ENCODE data around the gene LRRC23. TPM values are rescaled to one million over a fixed set of nuclear protein-coding genes. Genes with fewer than 3 reads are reported as not detected.

Gene LRRC23
- total RNA-seq, 1 experiment from 2014 or later: 3.6 TPM

DNA sequence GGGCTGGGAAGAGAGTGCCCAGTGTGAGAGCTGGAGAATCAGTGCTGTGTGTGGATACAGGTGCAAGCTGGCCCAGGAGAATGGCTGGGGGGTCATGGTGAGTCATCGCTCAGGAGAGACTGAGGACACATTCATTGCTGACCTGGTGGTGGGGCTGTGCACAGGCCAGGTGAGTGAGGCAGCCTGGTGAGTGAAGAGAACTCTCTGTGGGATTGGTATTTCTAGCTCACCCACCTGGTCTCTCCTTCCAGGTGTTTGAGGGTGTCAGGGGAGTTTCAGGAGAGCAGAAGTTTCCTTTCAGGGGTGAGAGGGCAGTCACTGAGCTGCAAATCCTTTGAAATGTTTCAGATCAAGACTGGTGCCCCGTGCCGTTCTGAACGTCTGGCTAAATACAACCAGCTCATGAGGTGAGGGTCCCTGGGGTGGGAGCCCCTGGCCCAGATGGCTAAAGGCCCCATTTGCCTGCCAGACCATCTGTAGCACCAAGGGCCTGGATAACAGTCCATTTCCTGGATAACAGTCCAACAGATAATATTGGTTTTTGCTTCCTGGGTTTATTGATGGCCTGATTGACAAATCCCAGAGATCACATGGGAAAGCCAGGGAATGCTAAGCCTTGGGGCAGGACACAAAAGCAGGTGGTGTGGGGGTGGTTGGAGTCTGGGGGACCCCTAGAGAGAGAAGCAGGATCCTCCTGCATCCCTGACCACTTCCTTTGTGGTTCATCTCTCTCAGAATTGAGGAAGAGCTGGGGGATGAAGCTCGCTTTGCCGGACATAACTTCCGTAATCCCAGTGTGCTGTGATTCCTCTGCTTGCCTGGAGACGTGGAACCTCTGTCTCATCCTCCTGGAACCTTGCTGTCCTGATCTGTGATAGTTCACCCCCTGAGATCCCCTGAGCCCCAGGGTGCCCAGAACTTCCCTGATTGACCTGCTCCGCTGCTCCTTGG, 17.6 kb downstream of the LRRC23 start:
- H3K36me3 ChIP-seq: no peaks in the 10 kb centered on the region
- no peak for DNase-seq
- H3K4me1 ChIP-seq: peaks cover 22% of the 10 kb centered on the region
- H3K27ac ChIP-seq: no peak overlapping the region
- H3K4me3 ChIP-seq: no peak overlapping the region
- H3K9me3 ChIP-seq (replicated peaks): no peaks in the 10 kb centered on the region
- H3K27me3 ChIP-seq: no peaks in the 10 kb centered on the region

DNA sequence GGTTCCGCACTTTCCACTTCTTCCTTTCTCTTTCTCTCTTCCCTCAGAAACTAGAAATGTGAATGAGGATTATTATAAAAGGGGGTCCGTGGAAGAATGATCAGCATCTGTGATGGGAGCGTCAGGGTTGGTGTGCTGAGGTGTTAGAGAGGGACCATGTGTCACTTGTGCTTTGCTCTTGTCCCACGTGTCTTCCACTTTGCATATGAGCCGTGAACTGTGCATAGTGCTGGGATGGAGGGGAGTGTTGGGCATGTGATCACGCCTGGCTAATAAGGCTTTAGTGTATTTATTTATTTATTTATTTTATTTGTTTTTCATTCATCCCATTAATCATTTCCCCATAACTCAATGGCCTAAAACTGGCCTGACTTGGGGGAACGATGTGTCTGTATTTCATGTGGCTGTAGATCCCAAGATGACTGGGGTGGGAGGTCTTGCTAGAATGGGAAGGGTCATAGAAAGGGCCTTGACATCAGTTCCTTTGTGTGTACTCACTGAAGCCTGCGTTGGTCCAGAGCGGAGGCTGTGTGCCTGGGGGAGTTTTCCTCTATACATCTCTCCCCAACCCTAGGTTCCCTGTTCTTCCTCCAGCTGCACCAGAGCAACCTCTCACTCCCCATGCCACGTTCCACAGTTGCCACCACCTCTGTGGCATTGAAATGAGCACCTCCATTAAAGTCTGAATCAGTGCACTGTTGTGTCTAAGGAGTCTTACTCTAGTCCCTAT, 18.5 kb downstream of the LRRC23 start:
- H3K4me3 ChIP-seq: no peak overlapping the region
- no peak for DNase-seq
- no peaks in the 10 kb centered on the region for H3K27me3 ChIP-seq
- peaks cover 22% of the 10 kb centered on the region for H3K4me1 ChIP-seq
- H3K36me3 ChIP-seq: no peaks in the 10 kb centered on the region
- H3K9me3 ChIP-seq (replicated peaks): no peaks in the 10 kb centered on the region
- H3K27ac ChIP-seq: no peak overlapping the region

- Histone ChIP-seq H3K4me1 (peaks cover 22% of the 10 kb centered on the region), H3K27me3 (no peaks in the 10 kb centered on the region), H3K4me3 (no peak overlapping the region), H3K9me3 (replicated peaks) (no peaks in the 10 kb centered on the region), H3K36me3 (no peaks in the 10 kb centered on the region), H3K27ac (no peak overlapping the region)
- DNase-seq: no peak
Observed at GRCh38 chr12:6923851-6924250, 19.2 kb downstream of the LRRC23 start.

GRCh38 chr12:6925239-6925539, 20.6 kb downstream of the LRRC23 start:
- H3K4me3 ChIP-seq: peak overlapping the region; percentile 35
- no peaks in the 10 kb centered on the region for H3K27me3 ChIP-seq
- H3K4me1 ChIP-seq: peaks cover 26% of the 10 kb centered on the region
- DNase-seq: peak in 1 of 2 experiments; percentile 64
- H3K9me3 ChIP-seq (replicated peaks): no peaks in the 10 kb centered on the region
- H3K27ac ChIP-seq: peak overlapping the region; percentile 62
- no peaks in the 10 kb centered on the region for H3K36me3 ChIP-seq

DNA sequence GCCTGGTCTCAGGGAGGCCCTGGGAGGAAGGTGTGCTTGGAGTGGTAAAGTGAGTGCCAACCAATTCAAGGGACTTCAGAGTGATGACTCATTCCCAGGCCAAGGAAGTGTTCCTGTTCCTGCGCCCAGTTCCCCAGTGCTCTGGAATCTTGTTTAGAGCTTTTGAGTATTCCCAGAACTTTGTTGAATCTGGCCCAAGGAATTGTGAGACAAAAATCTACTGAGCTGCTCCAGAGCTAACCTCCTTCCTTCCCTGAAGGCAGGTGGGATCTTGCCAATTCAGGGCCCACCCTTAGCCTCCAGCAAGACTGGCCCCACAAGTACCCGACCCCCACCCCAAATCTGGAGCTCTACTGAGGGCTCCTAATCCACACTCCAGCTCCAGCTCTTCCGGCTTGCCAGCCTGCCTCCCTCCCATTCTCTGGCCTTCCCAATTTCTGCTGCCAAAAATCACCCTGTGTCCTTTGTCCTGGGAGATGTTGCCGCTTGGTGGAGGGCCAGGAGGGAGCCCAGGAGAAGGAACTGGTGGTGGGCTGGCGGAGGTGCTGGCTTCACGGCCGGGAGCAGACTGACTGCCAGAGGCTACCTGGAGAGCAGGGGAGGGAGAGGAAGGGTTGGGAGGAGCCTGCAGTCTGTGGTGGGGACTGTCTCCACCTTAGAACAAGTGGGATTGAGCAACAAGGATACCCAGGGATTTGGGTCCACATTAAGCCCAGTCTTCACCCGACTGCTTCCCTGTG, 21.1 kb downstream of the LRRC23 start:
- peaks cover 26% of the 10 kb centered on the region for H3K4me1 ChIP-seq
- no peaks in the 10 kb centered on the region; the same call in 1 of the 2 replicates for H3K36me3 ChIP-seq
- peak; percentile 69 to 85 for DNase-seq
- H3K4me3 ChIP-seq: peak overlapping the region; percentile 35
- no peaks in the 10 kb centered on the region for H3K27me3 ChIP-seq
- H3K27ac ChIP-seq: peak overlapping the region; percentile 62
- no peaks in the 10 kb centered on the region for H3K9me3 ChIP-seq (replicated peaks)

- Histone ChIP-seq H3K4me1 (peaks cover 26% of the 10 kb centered on the region), H3K27ac (peak within 1 kb of the TSS; percentile 87), H3K9me3 (replicated peaks) (no peaks in the 10 kb centered on the region), H3K4me3 (peak within 1 kb of the TSS; percentile 95), H3K36me3 (peaks cover 8% of the 10 kb centered on the region), H3K27me3 (no peaks in the 10 kb centered on the region)
- DNase-seq: peak; percentile 77 to 82
Observed at GRCh38 chr12:6927379-6928021, 22.9 kb downstream of the LRRC23 start, which contains the start of gene ATN1. TSS of gene ATN1 (plus strand) at chr12:6927959. CDS start at chr12:6934002, 6,043 bp downstream.

- H3K4me3 ChIP-seq: peak overlapping the region; percentile 74
- H3K36me3 ChIP-seq: peaks cover 13% of the 10 kb centered on the region
- H3K27me3 ChIP-seq: no peaks in the 10 kb centered on the region
- no peak for DNase-seq
- H3K27ac ChIP-seq: peak overlapping the region; percentile 24; the same call in 1 of the 2 replicates
- H3K9me3 ChIP-seq (replicated peaks): no peaks in the 10 kb centered on the region
- peaks cover 26% of the 10 kb centered on the region for H3K4me1 ChIP-seq
Observed at GRCh38 chr12:6928022-6928702, 23.5 kb downstream of the LRRC23 start.

DNA sequence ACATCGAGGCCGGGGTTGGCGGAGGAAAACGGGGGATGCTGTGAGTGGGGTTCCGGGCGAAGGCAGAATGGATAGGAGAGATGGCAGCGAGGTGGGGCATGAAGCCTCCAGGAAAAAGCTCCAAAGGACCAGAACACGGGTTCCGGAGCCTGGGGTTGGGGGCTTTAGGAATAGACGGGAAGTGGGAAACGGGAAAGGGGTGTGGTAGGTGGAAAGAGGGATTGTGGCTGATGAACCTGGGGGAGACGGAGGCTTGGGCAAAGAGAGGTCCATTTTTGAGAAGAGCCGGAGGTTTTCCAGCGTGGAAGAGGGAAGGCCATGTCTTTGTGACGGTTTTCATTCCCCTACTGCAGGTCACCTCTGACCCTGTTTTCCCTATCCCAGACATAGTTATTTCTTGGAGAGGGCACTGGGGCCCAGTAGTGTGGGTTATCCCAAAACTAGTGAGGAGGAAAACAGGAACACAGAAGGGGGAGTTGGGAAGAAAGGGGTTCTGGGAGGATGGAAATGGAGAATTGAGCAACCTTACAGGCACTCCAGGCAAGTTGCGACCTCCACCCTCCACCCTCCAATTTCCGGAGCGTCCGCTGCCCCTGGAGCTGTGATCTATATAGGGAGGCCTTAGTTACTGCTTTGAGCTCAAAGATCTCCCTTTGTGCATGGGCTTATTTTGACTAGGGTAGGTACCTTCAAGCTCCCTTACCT, 24.2 kb downstream of the LRRC23 start:
- Histone ChIP-seq H3K27me3 (no peaks in the 10 kb centered on the region), H3K9me3 (replicated peaks) (no peaks in the 10 kb centered on the region), H3K4me1 (peaks cover 26% of the 10 kb centered on the region), H3K36me3 (peaks cover 20% of the 10 kb centered on the region), H3K4me3 (peak overlapping the region; percentile 74), H3K27ac (peak overlapping the region; percentile 24; the same call in 1 of the 2 replicates)
- DNase-seq: no peak

GRCh38 chr12:6929466-6930452, 25.1 kb downstream of the LRRC23 start:
- Histone ChIP-seq H3K27ac (no peak overlapping the region), H3K4me1 (peaks cover 20% of the 10 kb centered on the region)

DNA sequence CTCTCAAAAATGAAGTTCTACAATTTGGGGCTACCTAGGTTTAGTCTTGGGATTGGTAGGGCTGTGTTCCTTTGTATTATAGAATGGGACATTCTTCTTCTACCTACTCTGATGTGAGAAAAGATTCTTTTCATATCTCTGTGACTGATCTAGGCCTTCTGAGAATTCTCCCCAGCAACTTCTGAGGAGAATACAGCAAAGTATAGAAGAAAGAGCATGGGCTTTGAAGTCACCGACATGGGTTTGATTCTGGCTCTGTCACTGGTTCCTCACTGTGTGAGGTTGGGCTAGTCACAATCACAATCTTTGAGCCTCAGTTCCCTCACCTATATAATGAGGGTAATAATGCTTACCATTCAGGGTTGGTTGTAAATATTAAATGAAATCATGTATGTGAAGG, 28.1 kb downstream of the LRRC23 start:
- no peak overlapping the region for H3K4me3 ChIP-seq
- no peak for DNase-seq
- no peaks in the 10 kb centered on the region for H3K27me3 ChIP-seq
- peaks cover 4% of the 10 kb centered on the region; the same call in 1 of the 2 replicates for H3K4me1 ChIP-seq
- H3K36me3 ChIP-seq: peaks cover 56% of the 10 kb centered on the region
- no peaks in the 10 kb centered on the region for H3K9me3 ChIP-seq (replicated peaks)
- no peak overlapping the region for H3K27ac ChIP-seq

More at GRCh38 chr12:6929466-6930452, 25.1 kb downstream of the LRRC23 start:
- H3K4me3 ChIP-seq: peak overlapping the region; percentile 74
- DNase-seq: no peak
- H3K9me3 ChIP-seq (replicated peaks): no peaks in the 10 kb centered on the region
- peaks cover 28% of the 10 kb centered on the region for H3K36me3 ChIP-seq
- H3K27me3 ChIP-seq: no peaks in the 10 kb centered on the region

- Histone ChIP-seq H3K4me3 (no peak overlapping the region), H3K4me1 (peaks cover 4% of the 10 kb centered on the region; the same call in 1 of the 2 replicates), H3K9me3 (replicated peaks) (no peaks in the 10 kb centered on the region), H3K27ac (no peak overlapping the region), H3K27me3 (no peaks in the 10 kb centered on the region), H3K36me3 (peaks cover 68% of the 10 kb centered on the region)
- DNase-seq: no peak
Observed at GRCh38 chr12:6934110-6934509, 29.5 kb downstream of the LRRC23 start.

DNA sequence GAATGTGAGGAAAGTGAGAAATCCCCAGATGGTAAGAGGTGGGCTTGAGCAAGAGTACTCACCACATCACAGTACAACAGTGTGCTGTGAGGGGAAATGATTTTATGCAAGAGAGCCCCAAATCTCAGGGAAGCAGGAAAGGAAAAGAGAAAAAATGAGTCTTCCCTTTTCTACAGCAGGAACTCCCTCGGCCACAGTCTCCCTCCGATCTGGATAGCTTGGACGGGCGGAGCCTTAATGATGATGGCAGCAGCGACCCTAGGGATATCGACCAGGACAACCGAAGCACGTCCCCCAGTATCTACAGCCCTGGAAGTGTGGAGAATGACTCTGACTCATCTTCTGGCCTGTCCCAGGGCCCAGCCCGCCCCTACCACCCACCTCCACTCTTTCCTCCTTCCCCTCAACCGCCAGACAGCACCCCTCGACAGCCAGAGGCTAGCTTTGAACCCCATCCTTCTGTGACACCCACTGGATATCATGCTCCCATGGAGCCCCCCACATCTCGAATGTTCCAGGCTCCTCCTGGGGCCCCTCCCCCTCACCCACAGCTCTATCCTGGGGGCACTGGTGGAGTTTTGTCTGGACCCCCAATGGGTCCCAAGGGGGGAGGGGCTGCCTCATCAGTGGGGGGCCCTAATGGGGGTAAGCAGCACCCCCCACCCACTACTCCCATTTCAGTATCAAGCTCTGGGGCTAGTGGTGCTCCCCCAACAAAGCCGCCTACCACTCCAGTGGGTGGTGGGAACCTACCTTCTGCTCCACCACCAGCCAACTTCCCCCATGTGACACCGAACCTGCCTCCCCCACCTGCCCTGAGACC, 31.0 kb downstream of the LRRC23 start:
- no peaks in the 10 kb centered on the region for H3K9me3 ChIP-seq (replicated peaks)
- H3K4me3 ChIP-seq: no peak overlapping the region
- H3K36me3 ChIP-seq: peaks cover 72% of the 10 kb centered on the region
- no peak for DNase-seq
- no peaks in the 10 kb centered on the region for H3K4me1 ChIP-seq
- H3K27me3 ChIP-seq: no peaks in the 10 kb centered on the region
- no peak overlapping the region for H3K27ac ChIP-seq
